Stimulated activated CD4-positive, alpha-beta T cell treated with anti-CD3 and anti-CD28 coated beads, Interleukin-12 subunit alpha, Interleukin-12 subunit beta, amount 100 ng/mL, for 4 hours (primary cell): Measurements from ENCODE around the gene SLC39A13.

Source experiments
- DNase-seq: peaks from one replicate; pipeline ENCODE4 v3.0.0-alpha.2; 2020

SLC39A13 gene

GRCh38 chr11:47433157-47433556 is 24.8 kb downstream of the SLC39A13 start:
- no peak for DNase-seq

GRCh38 chr11:47434011-47434786 is 25.8 kb downstream of the SLC39A13 start:
- DNase-seq: no peak

- DNase-seq: no peak
Observed at GRCh38 chr11:47435687-47436086, 27.3 kb downstream of the SLC39A13 start.

GRCh38 chr11:47436726-47437125 is 28.3 kb downstream of the SLC39A13 start:
- DNase-seq: no peak

GRCh38 chr11:47437218-47437745 is 28.9 kb downstream of the SLC39A13 start:
- no peak for DNase-seq

GRCh38 chr11:47437746-47438418 is 29.5 kb downstream of the SLC39A13 start:
- DNase-seq: no peak

- DNase-seq: no peak
Observed at GRCh38 chr11:47438721-47439120, 30.3 kb downstream of the SLC39A13 start.

GRCh38 chr11:47440054-47440476 is 31.7 kb downstream of the SLC39A13 start:
- no peak for DNase-seq

- DNase-seq: no peak
Observed at GRCh38 chr11:47441421-47441820, 33.0 kb downstream of the SLC39A13 start.

GRCh38 chr11:47442514-47442913 is 34.1 kb downstream of the SLC39A13 start:
- no peak for DNase-seq

- no peak for DNase-seq
Observed at GRCh38 chr11:47443028-47443700, 34.8 kb downstream of the SLC39A13 start.

- no peak for DNase-seq
Observed at GRCh38 chr11:47443817-47444216, 35.4 kb downstream of the SLC39A13 start.

GRCh38 chr11:47445840-47446239 is 37.5 kb downstream of the SLC39A13 start:
- DNase-seq: no peak

GRCh38 chr11:47446833-47447232 is 38.4 kb downstream of the SLC39A13 start:
- no peak for DNase-seq

GRCh38 chr11:47447906-47448305 is 39.5 kb downstream of the SLC39A13 start:
- no peak for DNase-seq

GRCh38 chr11:47448566-47449427 is 40.4 kb downstream of the SLC39A13 start, which contains the start of gene RAPSN:
Gene RAPSN (minus strand): TSS chr11:47449136. CDS start chr11:47448964, 172 bp downstream.
- no peak for DNase-seq

- DNase-seq: no peak
Observed at GRCh38 chr11:47449541-47449940, 41.2 kb downstream of the SLC39A13 start.

GRCh38 chr11:47451436-47451835 is 43.0 kb downstream of the SLC39A13 start:
- no peak for DNase-seq

- no peak for DNase-seq
Observed at GRCh38 chr11:47451990-47452389, 43.6 kb downstream of the SLC39A13 start.

- DNase-seq: no peak
Observed at GRCh38 chr11:47453365-47453764, 45.0 kb downstream of the SLC39A13 start.

- peak; percentile 36 for DNase-seq
Observed at GRCh38 chr11:47454258-47454671, 45.9 kb downstream of the SLC39A13 start.

- no peak for DNase-seq
Observed at GRCh38 chr11:47460571-47461235, 52.3 kb downstream of the SLC39A13 start.
